Neuronal stem cell (in vitro differentiated cells): ENCODE results near the gene KRT28.
"Not testable (repeated sequence)": the region's sequence is repeated elsewhere in the genome, so short reads cannot be mapped to it uniquely, and the experiment has no call there.

ENCODE experiments used
- DNase-seq: peaks from one replicate; pipeline ENCODE4 v3.0.0-alpha.2; 2013; ENCODE audit warnings: low spot score
- H2AFZ ChIP-seq: one replicate; pipeline ENCODE4 v1.6.1; 2013; ENCODE audit warnings: mild to moderate bottlenecking, low read length, inconsistent platforms
- H2AK5ac ChIP-seq: 2 replicates; pipeline ENCODE4 v1.6.1; 2013; ENCODE audit warnings: low read depth, mild to moderate bottlenecking, inconsistent platforms, low read length, moderate library complexity, mixed read lengths
- H2BK120ac ChIP-seq: 2 replicates; pipeline ENCODE4 v1.6.1; 2013; ENCODE audit warnings: low read depth, mild to moderate bottlenecking, inconsistent platforms, low read length, moderate library complexity, mixed read lengths
- H2BK12ac ChIP-seq: one replicate; pipeline ENCODE4 v1.6.1; 2013; ENCODE audit warnings: low read length, inconsistent platforms
- H2BK15ac ChIP-seq: 2 replicates; pipeline ENCODE4 v1.6.1; 2013; ENCODE audit warnings: mild to moderate bottlenecking, low read length, inconsistent platforms, mixed read lengths
- H2BK5ac ChIP-seq: one replicate; pipeline ENCODE4 v1.6.1; 2013; ENCODE audit warnings: inconsistent platforms, mild to moderate bottlenecking, low read length, moderate library complexity
- H3K14ac ChIP-seq: one replicate; pipeline ENCODE4 v1.6.1; 2013; ENCODE audit warnings: low read length, inconsistent platforms
- H3K18ac ChIP-seq: 2 replicates; pipeline ENCODE4 v1.6.1; 2013; ENCODE audit warnings: low read length, inconsistent platforms
- H3K23ac ChIP-seq: 2 replicates; pipeline ENCODE4 v1.6.1; 2013; ENCODE audit warnings: low read depth, mild to moderate bottlenecking, mixed read lengths, low read length, inconsistent platforms; ENCODE audit not compliant: poor library complexity
- H3K27ac ChIP-seq: replicated peaks from 3 replicates; pipeline ENCODE4 v1.5.1; 2013; ENCODE audit warnings: low read length, inconsistent platforms
- H3K27me3 ChIP-seq, 3 experiments: 2 replicates each; pipeline ENCODE4 v1.6.1; 2013; ENCODE audit warnings: low read length in 3 of 3, mild to moderate bottlenecking in 2 of 3, inconsistent platforms in 1 of 3, low read depth in 1 of 3, mixed read lengths in 1 of 3, moderate library complexity in 1 of 3; ENCODE audit not compliant: control insufficient read depth in 3 of 3, insufficient read depth in 3 of 3
- H3K36me3 ChIP-seq, 2 donors: replicated peaks in 1 of 2; 2 replicates each; pipeline ENCODE4 v1.6.1; 2013; ENCODE audit warnings: low read length in 2 of 2; ENCODE audit not compliant: control insufficient read depth in 2 of 2, insufficient read depth in 2 of 2
- H3K4ac ChIP-seq: 2 replicates; pipeline ENCODE4 v1.6.1; 2013; ENCODE audit warnings: inconsistent platforms, mild to moderate bottlenecking, low read length, moderate library complexity
- H3K4me1 ChIP-seq, 2 donors: 1 replicate in 1 of 2; 2 replicates in 1 of 2; pipeline ENCODE4 v1.6.1; 2013; ENCODE audit warnings: low read length in 2 of 2, low read depth in 1 of 2; ENCODE audit not compliant: control insufficient read depth in 2 of 2, insufficient read depth in 1 of 2
- H3K4me2 ChIP-seq: one replicate; pipeline ENCODE4 v1.6.1; 2013; ENCODE audit warnings: mild to moderate bottlenecking, low read length, inconsistent platforms; ENCODE audit not compliant: insufficient read depth, poor library complexity, severe bottlenecking
- H3K4me3 ChIP-seq, 2 donors: 2 replicates each; pipeline ENCODE4 v1.5.1; 2013; ENCODE audit warnings: low read length in 2 of 2, mild to moderate bottlenecking in 2 of 2, inconsistent platforms in 1 of 2, moderate library complexity in 1 of 2
- H3K79me1 ChIP-seq: one replicate; pipeline ENCODE4 v1.6.1; 2013; ENCODE audit warnings: low read depth, mild to moderate bottlenecking, inconsistent platforms, low read length, moderate library complexity
- H3K9ac ChIP-seq: one replicate; pipeline ENCODE4 v1.6.1; 2013; ENCODE audit warnings: mild to moderate bottlenecking, low read depth, low read length, inconsistent platforms; ENCODE audit not compliant: poor library complexity
- H3K9me3 ChIP-seq, 2 donors: replicated peaks in 1 of 2; 2 replicates each; pipeline versions ENCODE3 to v1.6.1; 2013; ENCODE audit warnings: low read length in 2 of 2, mild to moderate bottlenecking in 2 of 2, inconsistent platforms in 1 of 2, low read depth in 1 of 2, mixed read lengths in 1 of 2, moderate library complexity in 1 of 2; ENCODE audit not compliant: control insufficient read depth in 2 of 2, insufficient read depth in 1 of 2
- H4K8ac ChIP-seq: one replicate; pipeline ENCODE4 v1.6.1; 2013; ENCODE audit warnings: low read depth, mild to moderate bottlenecking, inconsistent platforms, low read length, moderate library complexity
- H4K91ac ChIP-seq: one replicate; pipeline ENCODE4 v1.6.1; 2013; ENCODE audit warnings: low read length, low read depth, mild to moderate bottlenecking, inconsistent platforms; ENCODE audit not compliant: poor library complexity
- WGBS, 2 donors: extraction: QIAGEN DNeasy Blood & Tissue Kit; methylation state at CpG; one replicate each; pipeline ENCODE4 v1.1.7; 2013; ENCODE audit warnings: missing lambda C conversion rate in 2 of 2, mixed read lengths in 1 of 2; ENCODE audit not compliant: insufficient read length in 2 of 2, insufficient replicate concordance in 1 of 2; ENCODE audit errors: extremely low coverage in 2 of 2; 5-methylcytosine and 5-hydroxymethylcytosine counted together

KRT28 gene

GRCh38 chr17:40750391-40750790, 49.4 kb downstream of the KRT28 start:
- Histone ChIP-seq H2BK5ac (no peak overlapping the region), H4K91ac (no peak overlapping the region), H4K8ac (no peak overlapping the region), H3K9ac (no peak overlapping the region), H3K27me3 (peaks cover 0 to 6% (median 0%) of the 10 kb centered on the region in 3 experiments), H2AK5ac (no peak overlapping the region), H3K79me1 (no peaks in the 10 kb centered on the region), H2AFZ (no peak overlapping the region), H3K23ac (no peak overlapping the region), H3K4me1 (no peaks in the 10 kb centered on the region), H2BK12ac (no peak overlapping the region), H3K27ac (no peak overlapping the region), H3K14ac (no peak overlapping the region), H2BK120ac (no peak overlapping the region), H3K4ac (no peak overlapping the region), H3K36me3 (no peaks in the 10 kb centered on the region), H3K4me2 (no peak overlapping the region), H2BK15ac (no peak overlapping the region), H3K18ac (no peak overlapping the region), H3K4me3 (no peak overlapping the region), H3K9me3 (no peaks in the 10 kb centered on the region)
- DNase-seq, result no peak
- no CpG with 5 or more reads among the region's 6 CpGs for WGBS, 2 donors

- not testable (repeated sequence) for H3K23ac ChIP-seq, H2AFZ ChIP-seq, H2BK5ac ChIP-seq, H3K4me3 ChIP-seq, DNase-seq, H2BK15ac ChIP-seq, H3K4me1 ChIP-seq, H2BK120ac ChIP-seq, H3K27me3 ChIP-seq, H3K4me2 ChIP-seq, H3K14ac ChIP-seq, H2BK12ac ChIP-seq, H3K4ac ChIP-seq, H3K9me3 ChIP-seq, H3K79me1 ChIP-seq, H4K8ac ChIP-seq, H3K9ac ChIP-seq, H3K27ac ChIP-seq, H4K91ac ChIP-seq, H2AK5ac ChIP-seq, H3K36me3 ChIP-seq, H3K18ac ChIP-seq
- no CpG with 5 or more reads among the region's 1 CpG for WGBS, 2 donors
These were observed 51.1 kb downstream of the KRT28 start for GRCh38 chr17:40748666-40749065.
